Measurements from ENCODE around the gene SPRTN.

SPRTN gene, protein sequence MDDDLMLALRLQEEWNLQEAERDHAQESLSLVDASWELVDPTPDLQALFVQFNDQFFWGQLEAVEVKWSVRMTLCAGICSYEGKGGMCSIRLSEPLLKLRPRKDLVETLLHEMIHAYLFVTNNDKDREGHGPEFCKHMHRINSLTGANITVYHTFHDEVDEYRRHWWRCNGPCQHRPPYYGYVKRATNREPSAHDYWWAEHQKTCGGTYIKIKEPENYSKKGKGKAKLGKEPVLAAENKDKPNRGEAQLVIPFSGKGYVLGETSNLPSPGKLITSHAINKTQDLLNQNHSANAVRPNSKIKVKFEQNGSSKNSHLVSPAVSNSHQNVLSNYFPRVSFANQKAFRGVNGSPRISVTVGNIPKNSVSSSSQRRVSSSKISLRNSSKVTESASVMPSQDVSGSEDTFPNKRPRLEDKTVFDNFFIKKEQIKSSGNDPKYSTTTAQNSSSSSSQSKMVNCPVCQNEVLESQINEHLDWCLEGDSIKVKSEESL

DNA sequence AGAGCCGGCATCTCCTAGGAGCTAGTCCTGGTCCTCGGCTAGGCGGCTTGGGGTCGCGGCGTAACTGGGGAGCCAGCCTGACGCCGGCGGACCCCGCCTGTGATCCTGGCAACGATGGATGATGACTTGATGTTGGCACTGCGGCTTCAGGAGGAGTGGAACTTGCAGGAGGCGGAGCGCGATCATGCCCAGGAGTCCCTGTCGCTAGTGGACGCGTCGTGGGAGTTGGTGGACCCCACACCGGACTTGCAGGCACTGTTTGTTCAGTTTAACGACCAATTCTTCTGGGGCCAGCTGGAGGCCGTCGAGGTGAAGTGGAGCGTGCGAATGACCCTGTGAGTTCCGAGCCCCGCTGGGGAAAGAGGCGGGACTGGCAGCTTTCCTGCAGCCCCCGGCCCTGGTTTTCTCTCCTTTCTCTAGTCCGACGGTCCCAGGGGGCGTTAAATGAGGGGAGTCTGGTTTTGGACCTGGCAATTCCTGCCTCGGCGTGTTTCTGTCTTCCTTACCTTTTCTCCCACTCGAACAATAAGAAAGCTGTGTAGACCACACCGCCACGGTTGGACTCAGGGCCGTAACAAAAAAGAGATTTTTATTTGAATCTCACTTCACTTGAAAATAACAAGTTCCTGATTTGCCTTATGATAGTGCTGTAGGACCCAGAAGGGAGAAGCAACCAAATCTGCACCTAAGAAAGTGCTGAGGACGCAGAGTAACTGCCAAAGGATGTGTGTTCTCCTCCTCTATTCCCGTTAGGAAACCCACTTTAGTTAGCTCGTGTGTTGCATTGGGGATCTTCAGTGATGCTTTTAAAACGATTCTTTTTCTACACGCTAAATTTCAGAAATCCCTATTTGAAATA is at the start of gene SPRTN:
Gene SPRTN, plus strand, starts transcription at position 24 of the 859 bp plus-strand sequence. Its CDS starts 91 bp downstream, at position 115.
- peaks cover 36 to 63% (median 44%) of the 10 kb centered on the region in 11 experiments for H4K20me1 ChIP-seq
- peak within 1 kb of the TSS; percentile 85 to 96 (median 92) for H3K9ac ChIP-seq
- H3K4me3 ChIP-seq: peak within 1 kb of the TSS; percentile 80 to 99 (median 88)
- H3K36me3 ChIP-seq: peaks cover 20 to 38% (median 32%) of the 10 kb centered on the region in 11 experiments
- peaks cover 42 to 52% (median 49%) of the 10 kb centered on the region in 10 experiments for H3K4me1 ChIP-seq
- peak within 1 kb of the TSS; percentile 79 to 94 (median 87) for H3K27ac ChIP-seq
- no peak for TF ChIP-seq Cebpa-rat (IDR thresholded peaks at IDR 0.05)
- no peaks in the 10 kb centered on the region for H3K9me3 ChIP-seq (replicated peaks in 1 of 11)
- peak within 1 kb of the TSS; percentile 93 to 100 (median 99) for H3K4me2 ChIP-seq
- no peaks in the 10 kb centered on the region for H3K27me3 ChIP-seq

DNA sequence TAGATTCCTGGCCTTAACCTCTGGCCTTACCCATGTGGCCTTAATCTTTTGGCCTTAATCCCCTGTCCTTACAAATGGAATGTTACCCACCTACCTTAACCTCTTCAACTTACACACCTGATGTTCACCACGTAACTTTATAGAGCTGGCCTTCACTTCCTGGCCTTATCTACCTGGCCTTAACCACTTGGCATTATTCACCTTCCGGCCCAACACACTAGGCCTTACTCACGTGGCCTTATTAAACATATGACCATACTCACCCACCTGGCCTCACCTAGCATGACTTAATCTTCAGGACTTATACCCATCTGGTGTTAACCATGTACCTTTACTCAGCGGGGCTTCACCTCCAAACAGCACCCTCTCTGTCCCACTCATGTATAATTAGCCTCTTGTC is 42.2 kb upstream of the SPRTN start:
- no peak overlapping the region for H3K27ac ChIP-seq
- no peak for TF ChIP-seq Cebpa-rat (IDR thresholded peaks at IDR 0.05)

DNA sequence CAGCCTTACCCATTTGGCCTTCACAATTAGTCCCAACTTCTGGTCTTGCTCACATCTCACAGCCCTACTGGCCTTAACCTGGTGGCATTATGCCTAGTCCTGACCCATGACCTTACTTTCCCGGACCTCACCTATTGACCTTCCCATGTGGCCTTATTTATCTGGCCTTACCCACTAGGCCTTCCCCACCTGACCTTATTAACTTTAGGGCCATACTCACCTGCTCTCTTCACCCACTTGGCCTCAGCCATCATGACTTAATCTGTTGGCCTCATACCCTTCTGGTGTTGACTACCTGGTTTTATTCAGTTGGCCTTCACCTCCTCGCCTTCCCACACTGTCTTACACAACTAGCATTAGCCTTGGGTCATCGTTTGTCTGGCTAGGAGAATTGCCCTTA is 36.1 kb upstream of the SPRTN start:
- H3K4me3 ChIP-seq: no peak overlapping the region
- H3K36me3 ChIP-seq: no peaks in the 10 kb centered on the region
- no peaks in the 10 kb centered on the region for H3K4me1 ChIP-seq
- no peak overlapping the region for H3K4me2 ChIP-seq
- H3K9ac ChIP-seq: no peak overlapping the region
- no peaks in the 10 kb centered on the region for H3K27me3 ChIP-seq
- no peak for TF ChIP-seq Cebpa-rat (IDR thresholded peaks at IDR 0.05)
- no peak overlapping the region for H3K27ac ChIP-seq
- H3K9me3 ChIP-seq (replicated peaks in 1 of 11): no peaks in the 10 kb centered on the region
- H4K20me1 ChIP-seq: no peaks in the 10 kb centered on the region

More for the DNA sequence above, 42.2 kb upstream of the SPRTN start:
- Histone ChIP-seq H3K4me1 (no peaks in the 10 kb centered on the region), H3K9me3 (replicated peaks in 1 of 11) (no peaks in the 10 kb centered on the region), H3K4me2 (no peak overlapping the region), H3K27me3 (no peaks in the 10 kb centered on the region), H3K9ac (no peak overlapping the region), H4K20me1 (no peaks in the 10 kb centered on the region), H3K36me3 (no peaks in the 10 kb centered on the region), H3K4me3 (no peak overlapping the region)

DNA sequence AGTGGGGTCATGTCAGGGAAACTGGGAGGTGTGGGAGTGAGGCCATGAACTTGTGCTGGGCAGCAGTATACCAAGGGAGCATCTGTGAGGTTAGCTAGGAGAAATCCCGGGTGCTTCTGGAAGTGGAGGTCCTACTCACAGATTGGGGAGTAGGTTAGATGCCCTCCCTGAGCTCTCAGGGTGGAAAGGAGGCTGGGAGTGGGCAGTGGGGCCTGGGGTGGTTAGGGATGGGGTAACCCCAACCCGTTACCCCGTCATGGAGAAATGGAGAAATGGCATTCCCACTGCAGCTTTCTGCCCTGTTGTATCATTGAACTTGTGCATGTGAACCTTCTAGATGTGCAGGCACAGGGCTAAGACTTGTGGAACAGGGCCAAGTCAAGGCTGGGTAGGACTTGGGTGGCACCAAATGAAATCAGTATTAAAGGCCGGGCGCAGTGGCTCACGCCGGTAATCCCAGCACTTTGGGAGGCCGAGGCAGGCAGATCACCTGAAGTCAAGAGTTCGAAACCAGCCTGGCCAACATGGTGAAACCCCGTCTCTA is 27.6 kb upstream of the SPRTN start:
- TF ChIP-seq Cebpa-rat (IDR thresholded peaks at IDR 0.05): no peak
- no peak overlapping the region for H3K9ac ChIP-seq
- no peaks in the 10 kb centered on the region for H3K4me1 ChIP-seq
- H3K36me3 ChIP-seq: no peaks in the 10 kb centered on the region
- H3K27me3 ChIP-seq: no peaks in the 10 kb centered on the region
- H3K4me3 ChIP-seq: no peak overlapping the region
- no peaks in the 10 kb centered on the region for H4K20me1 ChIP-seq
- no peaks in the 10 kb centered on the region for H3K9me3 ChIP-seq (replicated peaks in 1 of 11)
- no peak overlapping the region for H3K27ac ChIP-seq
- no peak overlapping the region for H3K4me2 ChIP-seq

DNA sequence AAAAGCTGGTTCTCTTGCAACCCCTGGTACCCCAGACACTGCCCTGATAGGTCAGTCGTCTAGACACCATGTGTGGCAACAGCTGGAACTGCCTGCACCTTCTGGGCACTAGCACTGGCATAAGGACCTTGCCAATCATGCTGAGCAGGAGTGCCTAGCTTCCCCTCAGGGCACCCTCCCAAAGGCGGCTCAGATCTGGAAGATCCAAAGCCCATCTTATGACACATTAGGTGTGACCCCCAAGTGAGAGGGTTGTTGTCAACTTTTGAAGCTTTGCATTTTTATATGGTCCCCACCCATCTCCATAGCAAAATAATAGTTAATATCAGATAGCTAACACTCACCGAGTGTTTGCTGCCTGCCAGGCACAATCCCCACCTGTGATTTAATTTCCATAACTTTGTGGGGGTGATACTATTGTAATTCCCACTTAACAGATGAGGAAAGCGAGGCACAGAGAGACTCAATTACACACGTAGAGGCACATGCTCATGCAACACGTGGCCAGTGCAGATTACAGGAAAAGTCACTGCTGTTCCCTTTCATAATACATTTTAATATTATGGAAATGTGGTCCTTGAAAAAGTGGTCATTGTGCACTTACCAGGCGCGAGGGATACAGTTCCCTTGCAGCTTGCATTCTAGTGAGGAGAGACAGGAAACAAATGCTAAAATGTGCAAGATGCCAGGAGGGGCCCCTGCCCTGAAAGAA is 26.2 kb upstream of the SPRTN start:
- Histone ChIP-seq H3K4me2 (no peak overlapping the region), H3K9ac (no peak overlapping the region), H3K4me3 (no peak overlapping the region), H3K27ac (no peak overlapping the region), H4K20me1 (no peaks in the 10 kb centered on the region), H3K9me3 (replicated peaks in 1 of 11) (no peaks in the 10 kb centered on the region), H3K27me3 (no peaks in the 10 kb centered on the region), H3K4me1 (no peaks in the 10 kb centered on the region), H3K36me3 (no peaks in the 10 kb centered on the region)
- TF ChIP-seq Cebpa-rat (IDR thresholded peaks at IDR 0.05): no peak

DNA sequence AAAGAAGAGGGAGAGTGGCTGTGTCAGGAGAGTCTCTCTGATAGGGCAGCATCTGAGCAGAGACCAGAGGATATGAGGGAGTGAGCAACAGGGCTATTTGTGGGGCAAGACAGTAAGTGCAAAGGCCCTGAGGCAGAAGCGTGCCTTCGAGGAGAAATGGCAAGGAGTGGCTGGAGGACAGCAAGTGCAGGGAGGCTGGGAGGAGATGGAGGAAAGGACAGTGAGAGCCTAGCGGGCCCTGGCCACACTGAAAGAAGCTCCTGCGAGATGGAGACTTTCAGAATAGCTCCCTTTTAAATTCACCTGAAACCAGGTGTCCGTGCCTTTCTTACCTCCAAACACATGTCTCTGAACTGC is 25.7 kb upstream of the SPRTN start:
- Histone ChIP-seq H4K20me1 (no peaks in the 10 kb centered on the region), H3K4me1 (no peaks in the 10 kb centered on the region), H3K4me3 (no peak overlapping the region), H3K27ac (no peak overlapping the region), H3K27me3 (no peaks in the 10 kb centered on the region), H3K36me3 (no peaks in the 10 kb centered on the region), H3K9me3 (replicated peaks in 1 of 11) (peaks cover 3 to 4% (median 3%) of the 10 kb centered on the region in 11 experiments; a peak in 20 of 22 replicates), H3K9ac (no peak overlapping the region), H3K4me2 (no peak overlapping the region)
- TF ChIP-seq Cebpa-rat (IDR thresholded peaks at IDR 0.05): no peak

DNA sequence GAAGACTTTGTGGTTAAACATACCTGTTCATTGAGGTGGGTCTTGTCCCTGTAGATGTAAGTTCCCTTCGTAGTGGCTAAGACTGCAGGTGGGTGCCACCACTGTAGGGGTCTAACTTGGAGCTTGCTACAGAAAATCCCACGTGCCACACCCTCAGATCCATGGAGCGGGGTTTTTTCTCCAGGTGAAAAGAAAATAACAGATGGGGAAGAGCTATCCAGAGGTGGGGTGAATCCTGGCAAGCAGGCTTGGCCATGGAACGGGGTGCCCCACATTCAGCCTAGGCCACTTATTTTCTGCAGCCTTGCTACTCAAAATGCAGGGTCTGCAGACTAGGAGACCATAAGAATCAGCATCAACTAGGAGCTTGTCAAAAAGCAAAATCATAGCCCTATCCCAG is 24.4 kb upstream of the SPRTN start:
- no peaks in the 10 kb centered on the region for H3K27me3 ChIP-seq
- no peaks in the 10 kb centered on the region for H4K20me1 ChIP-seq
- no peak overlapping the region for H3K4me2 ChIP-seq

DNA sequence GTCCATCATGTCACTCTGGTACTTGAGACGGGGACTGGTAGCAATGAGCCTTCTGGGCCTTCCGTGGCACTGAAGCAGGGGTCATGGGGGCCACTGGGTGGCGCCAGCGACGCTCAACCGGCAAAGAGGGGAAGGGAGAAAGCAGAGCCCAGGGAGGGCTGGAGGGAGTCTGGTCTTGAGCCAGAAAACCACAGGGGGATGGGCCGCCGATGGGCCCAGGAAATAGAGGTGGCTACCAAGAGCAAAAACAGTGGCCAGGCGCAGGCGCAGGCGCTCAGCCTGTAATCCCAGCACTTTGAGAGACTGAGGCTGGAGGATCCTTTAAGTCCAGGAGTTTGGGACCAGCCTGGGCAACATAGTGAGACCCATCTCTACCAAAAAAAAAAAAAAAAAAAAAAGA is 22.2 kb upstream of the SPRTN start:
- H3K4me2 ChIP-seq: no peak overlapping the region
- no peak for TF ChIP-seq Cebpa-rat (IDR thresholded peaks at IDR 0.05)
- H4K20me1 ChIP-seq: no peaks in the 10 kb centered on the region
- H3K9me3 ChIP-seq (replicated peaks in 1 of 11): peaks cover 8 to 11% (median 10%) of the 10 kb centered on the region in 11 experiments; a peak in 21 of 22 replicates
- no peaks in the 10 kb centered on the region for H3K36me3 ChIP-seq
- H3K27ac ChIP-seq: no peak overlapping the region
- no peaks in the 10 kb centered on the region for H3K27me3 ChIP-seq
- H3K9ac ChIP-seq: no peak overlapping the region
- no peaks in the 10 kb centered on the region for H3K4me1 ChIP-seq
- H3K4me3 ChIP-seq: no peak overlapping the region

More for the DNA sequence above, 24.4 kb upstream of the SPRTN start:
- H3K36me3 ChIP-seq: no peaks in the 10 kb centered on the region
- H3K9ac ChIP-seq: no peak overlapping the region
- peaks cover 8 to 11% (median 10%) of the 10 kb centered on the region in 11 experiments; a peak in 21 of 22 replicates for H3K9me3 ChIP-seq (replicated peaks in 1 of 11)
- no peak overlapping the region for H3K27ac ChIP-seq
- H3K4me3 ChIP-seq: no peak overlapping the region
- no peaks in the 10 kb centered on the region for H3K4me1 ChIP-seq
- no peak for TF ChIP-seq Cebpa-rat (IDR thresholded peaks at IDR 0.05)
